ENCODE data around the gene NPM1.

NPM1 gene

DNA sequence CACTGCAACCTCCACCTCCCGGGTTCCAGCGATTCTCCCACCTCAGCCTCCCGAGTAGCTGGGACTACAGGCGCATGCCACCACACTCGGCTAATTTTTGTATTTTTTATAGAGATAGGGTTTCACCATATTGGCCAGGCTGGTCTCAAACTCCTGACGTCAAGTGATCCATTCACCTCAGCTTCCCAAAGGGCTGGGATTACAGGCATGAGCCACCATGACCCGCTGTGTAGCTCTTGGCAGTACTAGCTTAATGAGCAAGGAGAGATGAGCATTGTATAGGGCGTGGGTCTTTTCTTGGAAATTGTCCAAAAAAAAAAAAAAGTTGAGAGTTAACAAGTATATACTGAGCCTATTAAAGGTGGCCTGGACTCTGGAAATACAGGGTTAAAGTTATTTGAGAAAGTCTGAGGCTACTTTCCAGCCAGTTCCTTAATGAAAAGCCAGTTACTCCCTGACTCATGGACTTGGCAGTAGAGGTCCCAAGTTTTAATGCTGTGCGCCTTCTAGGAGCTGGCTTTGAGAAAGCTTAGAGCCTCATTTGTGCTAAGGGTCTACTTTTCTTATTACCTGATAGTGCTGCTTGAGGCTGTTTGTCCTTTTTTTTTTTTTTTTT is 27.6 kb downstream of the NPM1 start:
- peaks cover 11% of the 10 kb centered on the region for H3K4me1 ChIP-seq (ENCODE audit: low read length)
- H3K27me3 ChIP-seq (replicated peaks; ENCODE audit: insufficient read depth, low read length), result no peaks in the 10 kb centered on the region
- peaks cover 16% of the 10 kb centered on the region for H3K36me3 ChIP-seq (replicated peaks; ENCODE audit: insufficient read depth, low read length)
- DNase-seq, result no peak
- peaks cover 59% of the 10 kb centered on the region for H3F3A ChIP-seq (ENCODE audit: insufficient read depth, low read length)
- H3K4me2 ChIP-seq (ENCODE audit: low read depth, low read length), result no peak overlapping the region
- no peak overlapping the region for H3K9ac ChIP-seq (ENCODE audit: low read length)
- peaks cover 18% of the 10 kb centered on the region for H3K79me2 ChIP-seq (ENCODE audit: low read length)
- H3K4me3 ChIP-seq (ENCODE audit: low read length), result no peak overlapping the region
- no peak overlapping the region for H3K27ac ChIP-seq (ENCODE audit: low read length)
- H4K20me1 ChIP-seq (ENCODE audit: insufficient read depth, low read length), result peaks cover 42% of the 10 kb centered on the region
- H2AFZ ChIP-seq (ENCODE audit: low read length), result no peak overlapping the region
- TF ChIP-seq EZH2 (optimal IDR thresholded peaks at IDR 0.05; ENCODE audit: low read depth, low read length) (no peak), EZH2phosphoT487 (IDR thresholded peaks at IDR 0.05; ENCODE audit: low read length) (no peak)
- TF ChIP-seq, protein P1, sequence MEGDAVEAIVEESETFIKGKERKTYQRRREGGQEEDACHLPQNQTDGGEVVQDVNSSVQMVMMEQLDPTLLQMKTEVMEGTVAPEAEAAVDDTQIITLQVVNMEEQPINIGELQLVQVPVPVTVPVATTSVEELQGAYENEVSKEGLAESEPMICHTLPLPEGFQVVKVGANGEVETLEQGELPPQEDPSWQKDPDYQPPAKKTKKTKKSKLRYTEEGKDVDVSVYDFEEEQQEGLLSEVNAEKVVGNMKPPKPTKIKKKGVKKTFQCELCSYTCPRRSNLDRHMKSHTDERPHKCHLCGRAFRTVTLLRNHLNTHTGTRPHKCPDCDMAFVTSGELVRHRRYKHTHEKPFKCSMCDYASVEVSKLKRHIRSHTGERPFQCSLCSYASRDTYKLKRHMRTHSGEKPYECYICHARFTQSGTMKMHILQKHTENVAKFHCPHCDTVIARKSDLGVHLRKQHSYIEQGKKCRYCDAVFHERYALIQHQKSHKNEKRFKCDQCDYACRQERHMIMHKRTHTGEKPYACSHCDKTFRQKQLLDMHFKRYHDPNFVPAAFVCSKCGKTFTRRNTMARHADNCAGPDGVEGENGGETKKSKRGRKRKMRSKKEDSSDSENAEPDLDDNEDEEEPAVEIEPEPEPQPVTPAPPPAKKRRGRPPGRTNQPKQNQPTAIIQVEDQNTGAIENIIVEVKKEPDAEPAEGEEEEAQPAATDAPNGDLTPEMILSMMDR (IDR thresholded peaks at IDR 0.05; ENCODE audit: low read length), result no peak
- H3K9me3 ChIP-seq (replicated peaks; ENCODE audit: insufficient read depth, low read length), result no peaks in the 10 kb centered on the region
- H3K9me2 ChIP-seq (replicated peaks; ENCODE audit: insufficient read depth, low read length), result no peaks in the 10 kb centered on the region

DNA sequence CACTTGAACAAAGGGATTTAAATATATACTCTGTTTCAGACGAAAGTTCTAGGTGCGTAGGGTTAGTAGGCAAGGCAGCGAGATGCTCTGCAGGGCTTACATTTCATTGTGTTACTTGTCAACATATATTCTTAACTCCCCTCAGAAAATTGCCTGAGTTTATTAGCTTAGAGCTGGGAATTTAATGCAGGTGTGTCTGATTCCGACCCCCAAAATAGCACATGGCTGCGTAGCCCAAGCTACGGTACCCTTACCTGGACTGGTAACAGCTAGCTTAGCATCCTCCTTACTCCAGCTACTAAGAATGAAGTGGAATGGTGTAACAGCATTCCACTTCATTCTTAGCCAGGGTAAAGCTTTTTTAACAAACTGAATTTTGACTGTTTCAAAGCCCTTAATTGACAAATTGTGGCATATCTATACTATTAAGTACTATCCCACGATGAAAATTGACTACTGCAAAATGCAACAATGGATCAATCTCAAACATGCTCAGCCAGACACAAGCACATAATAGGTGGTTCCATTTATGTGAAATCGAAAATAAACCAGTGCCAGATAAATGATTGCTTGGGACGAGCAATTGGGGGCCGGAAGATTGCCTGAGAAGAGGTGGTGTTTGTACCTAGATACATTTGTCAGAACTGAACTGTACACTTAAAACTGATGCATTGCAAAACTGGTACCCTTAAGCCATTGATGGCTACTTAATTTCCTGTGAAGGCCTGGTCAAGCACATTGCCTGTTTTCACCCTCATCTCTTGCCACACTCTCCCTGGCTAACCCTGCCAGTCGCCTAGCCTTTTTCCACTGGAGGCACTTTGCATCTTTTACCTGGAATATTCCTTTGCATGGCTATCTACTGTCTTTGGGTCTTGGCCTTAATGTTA is 28.8 kb downstream of the NPM1 start:
- Histone ChIP-seq H3K36me3 (replicated peaks; ENCODE audit: insufficient read depth, low read length) (peaks cover 12% of the 10 kb centered on the region), H3K4me1 (ENCODE audit: low read length) (peaks cover 11% of the 10 kb centered on the region), H3K79me2 (ENCODE audit: low read length) (peaks cover 9% of the 10 kb centered on the region), H3K4me2 (ENCODE audit: low read depth, low read length) (no peak overlapping the region), H3K9ac (ENCODE audit: low read length) (no peak overlapping the region), H3F3A (ENCODE audit: insufficient read depth, low read length) (peaks cover 54% of the 10 kb centered on the region), H2AFZ (ENCODE audit: low read length) (no peak overlapping the region), H3K27ac (ENCODE audit: low read length) (no peak overlapping the region), H3K4me3 (ENCODE audit: low read length) (no peak overlapping the region), H3K9me3 (replicated peaks; ENCODE audit: insufficient read depth, low read length) (no peaks in the 10 kb centered on the region), H3K27me3 (replicated peaks; ENCODE audit: insufficient read depth, low read length) (0 out of 2 replicates have a peak, but pooled peaks cover 7% of the 10 kb centered on the region), H3K9me2 (replicated peaks; ENCODE audit: insufficient read depth, low read length) (no peaks in the 10 kb centered on the region), H4K20me1 (ENCODE audit: insufficient read depth, low read length) (peaks cover 33% of the 10 kb centered on the region)
- no peak for TF ChIP-seq EZH2 (optimal IDR thresholded peaks at IDR 0.05; ENCODE audit: low read depth, low read length)
- TF ChIP-seq, protein P1 (IDR thresholded peaks at IDR 0.05; ENCODE audit: low read length), result no peak
- TF ChIP-seq EZH2phosphoT487 (IDR thresholded peaks at IDR 0.05; ENCODE audit: low read length), result no peak
- DNase-seq, result no peak

- peak overlapping the region; percentile 57 for H3K4me3 ChIP-seq (ENCODE audit: low read length)
- no peak overlapping the region for H2AFZ ChIP-seq (ENCODE audit: low read length)
- no peak overlapping the region for H3K9ac ChIP-seq (ENCODE audit: low read length)
- no peak overlapping the region for H3K27ac ChIP-seq (ENCODE audit: low read length)
- peak; percentile 66 for DNase-seq
- H3K36me3 ChIP-seq (replicated peaks; ENCODE audit: insufficient read depth, low read length), result no peaks in the 10 kb centered on the region
- H3K9me2 ChIP-seq (replicated peaks; ENCODE audit: insufficient read depth, low read length), result no peaks in the 10 kb centered on the region
- H3F3A ChIP-seq (ENCODE audit: insufficient read depth, low read length), result peaks cover 36% of the 10 kb centered on the region; the same call in 1 of the 2 replicates
- H3K79me2 ChIP-seq (ENCODE audit: low read length), result no peaks in the 10 kb centered on the region
- TF ChIP-seq, protein P1 (IDR thresholded peaks at IDR 0.05; ENCODE audit: low read length), result peak; percentile 87
- TF ChIP-seq EZH2phosphoT487 (IDR thresholded peaks at IDR 0.05; ENCODE audit: low read length), result no peak
- H4K20me1 ChIP-seq (ENCODE audit: insufficient read depth, low read length), result peaks cover 18% of the 10 kb centered on the region
- no peaks in the 10 kb centered on the region for H3K9me3 ChIP-seq (replicated peaks; ENCODE audit: insufficient read depth, low read length)
- H3K4me1 ChIP-seq (ENCODE audit: low read length), result peaks cover 11% of the 10 kb centered on the region
- 0 out of 2 replicates have a peak, but pooled peaks cover 7% of the 10 kb centered on the region for H3K27me3 ChIP-seq (replicated peaks; ENCODE audit: insufficient read depth, low read length)
- peak overlapping the region; percentile 81 for H3K4me2 ChIP-seq (ENCODE audit: low read depth, low read length)
These were observed 30.8 kb downstream of the NPM1 start for GRCh38 chr5:171418316-171418981.
